GM21619 (cell line): ENCODE measurements around the gene GMDS.
"Not testable (repeated sequence)": the region's sequence is repeated elsewhere in the genome, so short reads cannot be mapped to it uniquely, and the experiment has no call there.

ENCODE experiments used
- ATAC-seq: cut with Tn5 transposase; IDR thresholded peaks from one replicate; pipeline ENCODE4 v1.9.1; 2021; ENCODE audit not compliant: unreplicated experiment

Gene GMDS

GRCh38 chr6:1668456-1668855 lies 576.9 kb downstream of the GMDS start:
- not testable (repeated sequence) for ATAC-seq

- no peak for ATAC-seq
Observed at GRCh38 chr6:1667805-1668175, 577.6 kb downstream of the GMDS start.

- no peak for ATAC-seq
Observed at GRCh38 chr6:1667012-1667804, 578.2 kb downstream of the GMDS start.

- peak; percentile 97 for ATAC-seq
Observed at GRCh38 chr6:1665214-1665613, 580.2 kb downstream of the GMDS start.

- ATAC-seq: no peak
Observed at GRCh38 chr6:1664329-1664728, 581.1 kb downstream of the GMDS start.

- no peak for ATAC-seq
Observed at GRCh38 chr6:1663511-1663910, 581.9 kb downstream of the GMDS start.

- ATAC-seq: no peak
Observed at GRCh38 chr6:1662534-1662933, 582.9 kb downstream of the GMDS start.

GRCh38 chr6:1659816-1660215 lies 585.6 kb downstream of the GMDS start:
- ATAC-seq: no peak

- no peak for ATAC-seq
Observed at GRCh38 chr6:1658212-1659005, 587.0 kb downstream of the GMDS start.

GRCh38 chr6:1657771-1658165 lies 587.6 kb downstream of the GMDS start:
- ATAC-seq: no peak

GRCh38 chr6:1657116-1657770 lies 588.2 kb downstream of the GMDS start:
- no peak for ATAC-seq

GRCh38 chr6:1654054-1654453 lies 591.4 kb downstream of the GMDS start:
- no peak for ATAC-seq

GRCh38 chr6:1652842-1653241 lies 592.6 kb downstream of the GMDS start:
- no peak for ATAC-seq

- no peak for ATAC-seq
Observed at GRCh38 chr6:1651362-1651761, 594.0 kb downstream of the GMDS start.

GRCh38 chr6:1645466-1646185 lies 599.8 kb downstream of the GMDS start:
- no peak for ATAC-seq

GRCh38 chr6:1644516-1645060 lies 600.8 kb downstream of the GMDS start:
- ATAC-seq: no peak

GRCh38 chr6:1643830-1644445 lies 601.5 kb downstream of the GMDS start:
- ATAC-seq: no peak

GRCh38 chr6:1643111-1643510 lies 602.3 kb downstream of the GMDS start:
- ATAC-seq: no peak

GRCh38 chr6:1641343-1641885 lies 604.0 kb downstream of the GMDS start:
- ATAC-seq: no peak

GRCh38 chr6:1640476-1640875 lies 604.9 kb downstream of the GMDS start:
- ATAC-seq: no peak
